Astrocyte (in vitro differentiated cells and primary cell): ENCODE measurements around the gene ZNF526. TPM values are rescaled to one million over a fixed set of nuclear protein-coding genes. Genes with fewer than 3 reads are reported as not detected.

ENCODE experiments used
- DNase-seq: peaks from one replicate; pipeline ENCODE4 v3.0.0-alpha.2; 2010; ENCODE audit warnings: low read depth
- FAIRE-seq: peaks from 2 replicates; lab custom pipeline; 2011; peaks lifted over from hg19 to GRCh38; lab: Jason Lieb, UNC
- H2AFZ ChIP-seq: 2 replicates; pipeline ENCODE4 v1.6.0; 2012; ENCODE audit warnings: low read depth, low read length, inconsistent platforms
- H3K27ac ChIP-seq: 2 replicates; pipeline ENCODE4 v1.5.1; 2011; ENCODE audit warnings: low read depth, low read length, inconsistent platforms
- H3K27me3 ChIP-seq: 2 replicates; pipeline ENCODE4 v1.6.0; 2011; ENCODE audit warnings: low read length, inconsistent platforms; ENCODE audit not compliant: insufficient read depth
- H3K36me3 ChIP-seq: 2 replicates; pipeline ENCODE4 v1.5.1; 2011; ENCODE audit warnings: low read length, inconsistent platforms; ENCODE audit not compliant: insufficient read depth
- H3K4me1 ChIP-seq: 2 replicates; pipeline ENCODE4 v1.5.1; 2011; ENCODE audit warnings: low read length, inconsistent platforms; ENCODE audit not compliant: insufficient read depth
- H3K4me2 ChIP-seq: 2 replicates; pipeline ENCODE4 v1.6.0; 2012; ENCODE audit warnings: low read length, inconsistent platforms
- H3K4me3 ChIP-seq: 2 replicates; pipeline ENCODE4 v1.5.1; 2011; ENCODE audit warnings: low read depth, mild to moderate bottlenecking, low read length, inconsistent platforms; ENCODE audit not compliant: insufficient read depth
- H3K79me2 ChIP-seq: 2 replicates; pipeline ENCODE4 v1.6.0; 2012; ENCODE audit warnings: mild to moderate bottlenecking, low read length, inconsistent platforms; ENCODE audit not compliant: insufficient read depth
- H3K9ac ChIP-seq: 2 replicates; pipeline ENCODE4 v1.6.0; 2012; ENCODE audit warnings: mild to moderate bottlenecking, low read length, inconsistent platforms
- H3K9me3 ChIP-seq: 2 replicates; pipeline ENCODE4 v1.5.1; 2012; ENCODE audit warnings: low read depth, mild to moderate bottlenecking, low read length, inconsistent platforms; ENCODE audit not compliant: insufficient read depth
- H4K20me1 ChIP-seq: 2 replicates; pipeline ENCODE4 v1.6.0; 2012; ENCODE audit warnings: low read length, inconsistent platforms; ENCODE audit not compliant: insufficient read depth
- H3K27ac Mint-ChIP-seq: one replicate; pipeline ENCODE4 v1.8.0; 2021; ENCODE audit warnings: mild to moderate bottlenecking, mixed read lengths; ENCODE audit not compliant: unreplicated experiment
- H3K27me3 Mint-ChIP-seq: one replicate; pipeline ENCODE4 v1.8.0; 2021; ENCODE audit warnings: low read depth, mixed read lengths; ENCODE audit not compliant: unreplicated experiment
- H3K36me3 Mint-ChIP-seq: one replicate; pipeline ENCODE4 v1.8.0; 2021; ENCODE audit warnings: low read depth, mixed read lengths; ENCODE audit not compliant: unreplicated experiment
- H3K4me1 Mint-ChIP-seq: one replicate; pipeline ENCODE4 v1.8.0; 2021; ENCODE audit warnings: low read depth, mixed read lengths; ENCODE audit not compliant: unreplicated experiment
- H3K4me3 Mint-ChIP-seq: one replicate; pipeline ENCODE4 v1.8.0; 2021; ENCODE audit warnings: mild to moderate bottlenecking, moderate library complexity, mixed read lengths; ENCODE audit not compliant: unreplicated experiment
- H3K9me3 Mint-ChIP-seq: one replicate; pipeline ENCODE4 v1.8.0; 2021; ENCODE audit warnings: mild to moderate bottlenecking, mixed read lengths; ENCODE audit not compliant: unreplicated experiment
- CTCF ChIP-seq: IDR thresholded peaks from 2 replicates; pipeline ENCODE4 v1.5.1; 2011; ENCODE audit warnings: low read depth, mild to moderate bottlenecking, inconsistent platforms, low read length, moderate library complexity; ENCODE audit not compliant: insufficient read depth
- EZH2 ChIP-seq: IDR thresholded peaks from 2 replicates; pipeline ENCODE4 v1.6.1; 2012; ENCODE audit warnings: mild to moderate bottlenecking, low read length, inconsistent platforms; ENCODE audit not compliant: insufficient read depth
- total RNA-seq: library from RNA; stranded (reverse); gene quantifications from 2 replicates; pipeline ENCODE4 v1.2.1, GENCODE V29; 2021

ZNF526 gene
- total RNA-seq, 1 donor from 2014 or later, result 20.2 TPM

- no peaks in the 10 kb centered on the region for H3K9me3 ChIP-seq
- peak overlapping the region; percentile 89 for H3K4me3 ChIP-seq
- TF ChIP-seq EZH2 (no peak), CTCF (no peak)
- H3K27me3 Mint-ChIP-seq, result no peaks in the 10 kb centered on the region
- H3K27ac Mint-ChIP-seq, result no peak overlapping the region
- H3K36me3 ChIP-seq, result peaks cover 9% of the 10 kb centered on the region
- peaks cover 3% of the 10 kb centered on the region for H3K9me3 Mint-ChIP-seq
- peak overlapping the region; percentile 85 for H3K4me3 Mint-ChIP-seq
- FAIRE-seq, result no peak
- peak overlapping the region; percentile 83 for H3K4me2 ChIP-seq
- H2AFZ ChIP-seq, result no peak overlapping the region
- no peak for DNase-seq
- peak overlapping the region; percentile 89 for H3K27ac ChIP-seq
- peaks cover 16% of the 10 kb centered on the region for H3K4me1 Mint-ChIP-seq
- no peaks in the 10 kb centered on the region for H3K27me3 ChIP-seq
- H3K4me1 ChIP-seq, result peaks cover 32% of the 10 kb centered on the region
- H4K20me1 ChIP-seq, result peaks cover 38% of the 10 kb centered on the region
- H3K36me3 Mint-ChIP-seq, result peaks cover 6% of the 10 kb centered on the region
- peak overlapping the region; percentile 98 for H3K9ac ChIP-seq
- peaks cover 52% of the 10 kb centered on the region for H3K79me2 ChIP-seq
Observed at GRCh38 chr19:42254089-42254849, 34.2 kb downstream of the ZNF526 start.

GRCh38 chr19:42254850-42255765, 35.0 kb downstream of the ZNF526 start, which contains the start of gene ERF:
ERF (minus strand) TSS chr19:42255128; CDS start chr19:42254999, 129 bp downstream.
- Mint-ChIP-seq H3K9me3 (peaks cover 3% of the 10 kb centered on the region), H3K27ac (peak within 1 kb of the TSS; percentile 94), H3K4me3 (peak within 1 kb of the TSS; percentile 85), H3K27me3 (no peaks in the 10 kb centered on the region), H3K4me1 (peaks cover 13% of the 10 kb centered on the region), H3K36me3 (peaks cover 2% of the 10 kb centered on the region)
- Histone ChIP-seq H3K79me2 (peaks cover 44% of the 10 kb centered on the region), H2AFZ (peak within 1 kb of the TSS; percentile 83), H3K27me3 (no peaks in the 10 kb centered on the region), H3K9ac (peak within 1 kb of the TSS; percentile 98), H3K4me2 (peak within 1 kb of the TSS; percentile 95), H3K9me3 (no peaks in the 10 kb centered on the region), H3K36me3 (peaks cover 3% of the 10 kb centered on the region), H3K4me3 (peak within 1 kb of the TSS; percentile 89), H3K27ac (peak within 1 kb of the TSS; percentile 89), H4K20me1 (peaks cover 29% of the 10 kb centered on the region), H3K4me1 (peaks cover 32% of the 10 kb centered on the region)
- DNase-seq, result peak; percentile 66
- TF ChIP-seq EZH2, result no peak
- TF ChIP-seq CTCF, result no peak
- no peak for FAIRE-seq
